BE2C (cell line): ENCODE results near the gene PALM2AKAP2.

Experiments used
- DNase-seq: peaks from one replicate; pipeline ENCODE4 v3.0.0-alpha.2; 2020
- H3K27me3 ChIP-seq: fragments of 250-450 bp; sonication (Bioruptor Pico); 2 replicates; pipeline ENCODE4 v1.5.1; 2020; ENCODE audit warnings: mild to moderate bottlenecking
- H3K36me3 ChIP-seq: fragments of 250-450 bp; sonication (Bioruptor Pico); 2 replicates; pipeline ENCODE4 v1.5.1; 2020; ENCODE audit warnings: mild to moderate bottlenecking
- H3K4me1 ChIP-seq: fragments of 250-450 bp; sonication (Bioruptor Pico); 2 replicates; pipeline ENCODE4 v1.5.1; 2020
- H3K4me3 ChIP-seq: 2 replicates; pipeline ENCODE4 v1.5.1; 2011; ENCODE audit warnings: low read depth, low read length
- H3K9me3 ChIP-seq: fragments of 250-450 bp; sonication (Bioruptor Pico); 2 replicates; pipeline ENCODE4 v1.5.1; 2020
- TF ChIP-seq, protein P1 (sequence below): IDR thresholded peaks from 2 replicates; pipeline ENCODE4 v1.5.1; 2012; ENCODE audit warnings: mild to moderate bottlenecking, low read depth, low read length

PALM2AKAP2 gene

DNA sequence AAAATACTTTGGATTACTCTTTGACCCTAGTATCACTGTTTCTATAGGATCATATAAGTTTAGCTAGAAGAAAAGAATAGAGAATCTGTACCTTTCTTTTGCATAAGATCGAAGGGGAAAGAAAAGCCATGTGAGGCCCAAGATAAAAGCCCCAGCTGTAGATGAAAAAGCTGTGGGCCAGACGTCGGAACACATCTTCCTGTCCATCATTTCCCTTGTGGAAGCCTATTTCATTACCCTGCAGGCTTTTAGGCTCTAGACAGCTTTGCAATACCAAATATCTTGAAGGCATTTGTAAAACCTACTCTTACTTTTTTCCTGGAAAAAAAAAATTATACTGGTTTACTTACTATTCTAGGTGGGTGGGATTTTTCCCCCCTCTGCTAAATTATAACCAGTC, 10.0 kb downstream of the PALM2AKAP2 start:
- H3K4me3 ChIP-seq = no peak overlapping the region
- H3K4me1 ChIP-seq = no peaks in the 10 kb centered on the region
- no peaks in the 10 kb centered on the region for H3K36me3 ChIP-seq
- DNase-seq = no peak
- H3K27me3 ChIP-seq = no peaks in the 10 kb centered on the region; the same call in 1 of the 2 replicates
- H3K9me3 ChIP-seq = no peaks in the 10 kb centered on the region
- TF ChIP-seq, protein P1, sequence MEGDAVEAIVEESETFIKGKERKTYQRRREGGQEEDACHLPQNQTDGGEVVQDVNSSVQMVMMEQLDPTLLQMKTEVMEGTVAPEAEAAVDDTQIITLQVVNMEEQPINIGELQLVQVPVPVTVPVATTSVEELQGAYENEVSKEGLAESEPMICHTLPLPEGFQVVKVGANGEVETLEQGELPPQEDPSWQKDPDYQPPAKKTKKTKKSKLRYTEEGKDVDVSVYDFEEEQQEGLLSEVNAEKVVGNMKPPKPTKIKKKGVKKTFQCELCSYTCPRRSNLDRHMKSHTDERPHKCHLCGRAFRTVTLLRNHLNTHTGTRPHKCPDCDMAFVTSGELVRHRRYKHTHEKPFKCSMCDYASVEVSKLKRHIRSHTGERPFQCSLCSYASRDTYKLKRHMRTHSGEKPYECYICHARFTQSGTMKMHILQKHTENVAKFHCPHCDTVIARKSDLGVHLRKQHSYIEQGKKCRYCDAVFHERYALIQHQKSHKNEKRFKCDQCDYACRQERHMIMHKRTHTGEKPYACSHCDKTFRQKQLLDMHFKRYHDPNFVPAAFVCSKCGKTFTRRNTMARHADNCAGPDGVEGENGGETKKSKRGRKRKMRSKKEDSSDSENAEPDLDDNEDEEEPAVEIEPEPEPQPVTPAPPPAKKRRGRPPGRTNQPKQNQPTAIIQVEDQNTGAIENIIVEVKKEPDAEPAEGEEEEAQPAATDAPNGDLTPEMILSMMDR = no peak

DNA sequence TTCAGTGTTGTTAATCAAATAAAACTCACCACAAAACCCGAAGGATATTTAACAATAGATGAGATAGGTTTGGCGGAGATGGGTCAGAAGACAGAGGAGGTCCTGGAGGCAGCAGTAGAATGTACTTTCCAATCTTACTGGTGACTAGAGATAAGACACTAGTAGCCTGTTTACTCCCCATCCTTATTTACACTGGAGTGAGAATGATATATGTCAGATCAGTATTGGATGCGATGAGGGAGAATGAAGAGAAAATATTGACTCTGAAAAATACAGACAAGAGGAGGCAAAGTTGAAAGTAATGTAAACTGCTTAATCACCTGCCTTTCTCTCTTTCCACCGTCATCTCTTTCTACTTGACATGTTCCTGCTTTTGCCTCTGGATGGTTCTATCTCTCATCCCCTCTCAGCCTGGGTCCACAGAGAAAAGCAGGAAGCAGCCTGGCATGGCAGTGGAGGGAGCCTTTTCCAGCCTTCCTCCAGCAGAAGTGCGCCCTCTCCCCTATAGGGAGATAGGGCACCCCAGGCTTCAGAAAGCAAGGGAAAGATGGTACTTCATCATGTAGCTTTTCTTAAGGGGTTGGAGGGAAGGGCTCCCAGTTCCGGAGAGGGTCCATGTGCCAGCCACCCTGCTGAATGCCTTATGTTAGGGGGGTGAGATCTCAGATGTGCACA, 11.1 kb downstream of the PALM2AKAP2 start:
- Histone ChIP-seq H3K36me3 (no peaks in the 10 kb centered on the region), H3K4me3 (no peak overlapping the region), H3K4me1 (no peaks in the 10 kb centered on the region), H3K9me3 (no peaks in the 10 kb centered on the region), H3K27me3 (no peaks in the 10 kb centered on the region; the same call in 1 of the 2 replicates)
- no peak for DNase-seq
- TF ChIP-seq, protein P1 = no peak

DNA sequence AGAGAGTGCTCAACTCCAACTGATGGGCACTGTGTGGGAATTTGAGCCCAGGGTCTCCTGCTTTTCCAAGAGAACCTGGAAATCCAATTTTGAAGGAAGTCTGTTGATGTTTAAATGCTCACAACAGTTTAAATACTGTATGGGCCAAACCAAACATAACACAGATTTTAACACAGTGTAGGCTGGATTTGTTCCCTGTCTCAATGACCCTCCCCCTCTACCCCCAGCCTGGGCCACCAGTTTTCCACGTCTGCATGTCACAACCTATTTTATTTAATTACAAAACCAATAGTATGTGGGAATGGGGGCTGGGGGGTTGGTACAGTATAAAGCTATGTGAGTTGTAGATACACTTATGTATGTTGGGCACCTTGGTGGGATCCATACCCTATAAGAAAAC, 11.7 kb downstream of the PALM2AKAP2 start:
- Histone ChIP-seq H3K4me3 (no peak overlapping the region), H3K27me3 (no peaks in the 10 kb centered on the region; the same call in 1 of the 2 replicates), H3K4me1 (no peaks in the 10 kb centered on the region), H3K9me3 (no peaks in the 10 kb centered on the region), H3K36me3 (no peaks in the 10 kb centered on the region)
- TF ChIP-seq, protein P1 = no peak
- DNase-seq = no peak

DNA sequence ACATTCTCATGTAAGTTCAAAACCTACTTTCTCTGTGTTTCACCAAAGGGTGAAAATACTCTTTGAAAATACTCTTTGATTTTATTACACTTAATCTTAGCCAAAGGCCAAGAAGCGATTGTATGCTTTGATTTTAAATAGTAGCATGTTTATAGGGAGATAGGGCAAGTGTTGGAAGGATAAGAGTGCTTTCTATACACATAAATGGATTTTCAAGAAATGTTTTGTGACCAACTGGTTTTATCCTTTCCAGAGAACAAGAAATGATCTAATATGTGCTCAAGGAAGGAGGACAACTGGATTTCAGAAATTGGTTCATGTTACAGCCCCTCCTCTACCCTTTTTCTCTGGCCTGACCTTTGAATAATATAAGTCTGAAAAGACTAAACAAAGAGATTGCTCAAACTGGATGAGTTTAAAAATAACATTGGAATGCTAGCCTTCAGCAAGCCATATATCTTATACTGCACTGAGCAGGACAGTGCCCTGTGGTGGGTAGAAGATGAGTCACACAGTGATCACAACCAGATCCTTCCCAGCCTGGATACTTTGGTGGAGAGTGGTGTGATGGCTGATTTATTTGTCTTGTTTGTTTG, 13.1 kb downstream of the PALM2AKAP2 start:
- H3K4me3 ChIP-seq = no peak overlapping the region
- no peaks in the 10 kb centered on the region for H3K27me3 ChIP-seq
- no peak for DNase-seq

DNA sequence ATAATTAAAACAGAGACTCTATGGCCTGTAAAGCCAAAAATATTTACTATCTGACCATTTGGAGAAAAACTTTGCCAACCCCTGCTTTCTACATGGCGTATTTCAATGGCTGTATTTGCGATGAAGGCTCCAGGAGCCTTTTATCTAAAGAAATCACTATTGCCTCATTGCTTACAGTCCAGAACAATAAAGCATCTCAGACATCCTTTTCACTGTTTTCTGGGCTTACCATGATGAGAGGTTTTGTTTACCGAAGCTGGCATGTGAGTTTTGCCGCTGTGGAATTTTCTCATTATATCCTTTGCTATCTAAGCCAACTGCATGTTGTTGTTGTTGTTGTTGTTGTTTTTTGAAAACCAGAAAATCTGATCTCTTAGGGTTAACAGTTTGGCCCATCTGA, 13.9 kb downstream of the PALM2AKAP2 start:
- TF ChIP-seq, protein P1 = no peak
- no peak overlapping the region for H3K4me3 ChIP-seq
- DNase-seq = no peak
- no peaks in the 10 kb centered on the region for H3K4me1 ChIP-seq
- H3K27me3 ChIP-seq = no peaks in the 10 kb centered on the region
- no peaks in the 10 kb centered on the region for H3K9me3 ChIP-seq
- no peaks in the 10 kb centered on the region for H3K36me3 ChIP-seq

More for the DNA sequence above, 13.1 kb downstream of the PALM2AKAP2 start:
- H3K36me3 ChIP-seq = no peaks in the 10 kb centered on the region
- TF ChIP-seq, protein P1 = no peak
- H3K4me1 ChIP-seq = no peaks in the 10 kb centered on the region
- no peaks in the 10 kb centered on the region for H3K9me3 ChIP-seq

DNA sequence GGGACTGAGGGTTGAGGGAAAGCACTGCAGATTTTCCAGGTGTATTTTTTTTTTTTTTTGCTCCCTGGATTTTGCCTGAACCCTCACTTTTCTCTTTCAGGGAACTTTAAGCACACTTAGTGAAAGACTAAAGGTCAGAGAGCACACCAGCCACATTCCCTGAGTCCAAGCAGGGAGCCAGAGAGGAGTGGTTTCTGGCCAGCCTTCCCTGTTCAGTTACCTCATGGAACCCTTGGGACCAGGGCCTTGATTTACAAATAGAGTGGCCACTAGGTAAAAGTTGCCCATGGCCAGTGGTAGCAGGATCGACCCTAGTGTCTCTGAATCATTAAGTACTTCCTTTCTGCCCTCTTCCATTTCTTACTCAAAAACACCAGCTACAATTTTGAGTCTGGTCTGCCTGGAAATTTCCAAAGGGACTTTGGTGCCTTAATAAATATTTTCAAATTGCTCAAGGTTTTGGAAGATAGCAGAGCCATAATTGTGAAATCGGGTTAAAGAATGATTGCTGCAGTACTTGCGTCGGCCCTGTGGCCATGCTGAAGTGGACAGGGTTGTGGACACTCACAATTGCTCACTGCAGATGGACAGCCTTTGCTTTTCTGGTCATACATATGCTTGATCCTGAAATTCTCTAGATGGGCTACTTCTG, 14.5 kb downstream of the PALM2AKAP2 start:
- no peaks in the 10 kb centered on the region for H3K36me3 ChIP-seq
- H3K4me3 ChIP-seq = no peak overlapping the region
- no peaks in the 10 kb centered on the region for H3K27me3 ChIP-seq
- H3K4me1 ChIP-seq = no peaks in the 10 kb centered on the region
- DNase-seq = no peak
- H3K9me3 ChIP-seq = no peaks in the 10 kb centered on the region
- TF ChIP-seq, protein P1 = no peak
